Choroid plexus epithelial cell (primary cell): ENCODE results near the gene NARF.

Experiments
- DNase-seq: peaks from one replicate; pipeline ENCODE4 v3.0.0-alpha.2; 2010; ENCODE audit warnings: low read depth
- H3K4me3 ChIP-seq: 2 replicates; pipeline ENCODE4 v1.5.1; 2011; ENCODE audit warnings: low read depth, mild to moderate bottlenecking, control low read depth, low read length, moderate library complexity
- TF ChIP-seq, protein P1 (sequence below): conservative IDR thresholded peaks from 2 replicates; pipeline ENCODE4 v1.5.1; 2011; ENCODE audit warnings: low read depth, mild to moderate bottlenecking, control low read depth, inconsistent platforms, low read length, moderate library complexity

The NARF gene

DNA sequence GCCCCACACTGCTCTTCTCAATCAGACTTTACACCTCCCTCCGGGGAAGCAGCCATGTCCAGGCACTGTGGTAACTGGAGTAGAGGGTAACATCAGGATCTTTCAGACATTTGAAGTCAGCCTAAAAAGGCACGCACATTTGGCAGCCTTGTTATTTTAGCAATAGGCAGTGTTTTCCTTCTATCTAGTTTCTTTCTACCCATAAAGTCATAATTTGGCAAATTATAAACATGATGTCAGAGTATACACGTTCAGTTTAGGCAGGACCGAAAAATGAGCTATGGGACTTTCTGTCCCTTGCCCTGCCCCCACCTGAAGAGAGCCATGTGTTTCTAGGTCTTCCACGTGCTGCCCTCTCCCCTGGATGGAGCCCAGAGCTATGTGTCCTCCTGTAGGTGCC is 21.1 kb downstream of the NARF start:
- DNase-seq = no peak
- TF ChIP-seq, protein P1, sequence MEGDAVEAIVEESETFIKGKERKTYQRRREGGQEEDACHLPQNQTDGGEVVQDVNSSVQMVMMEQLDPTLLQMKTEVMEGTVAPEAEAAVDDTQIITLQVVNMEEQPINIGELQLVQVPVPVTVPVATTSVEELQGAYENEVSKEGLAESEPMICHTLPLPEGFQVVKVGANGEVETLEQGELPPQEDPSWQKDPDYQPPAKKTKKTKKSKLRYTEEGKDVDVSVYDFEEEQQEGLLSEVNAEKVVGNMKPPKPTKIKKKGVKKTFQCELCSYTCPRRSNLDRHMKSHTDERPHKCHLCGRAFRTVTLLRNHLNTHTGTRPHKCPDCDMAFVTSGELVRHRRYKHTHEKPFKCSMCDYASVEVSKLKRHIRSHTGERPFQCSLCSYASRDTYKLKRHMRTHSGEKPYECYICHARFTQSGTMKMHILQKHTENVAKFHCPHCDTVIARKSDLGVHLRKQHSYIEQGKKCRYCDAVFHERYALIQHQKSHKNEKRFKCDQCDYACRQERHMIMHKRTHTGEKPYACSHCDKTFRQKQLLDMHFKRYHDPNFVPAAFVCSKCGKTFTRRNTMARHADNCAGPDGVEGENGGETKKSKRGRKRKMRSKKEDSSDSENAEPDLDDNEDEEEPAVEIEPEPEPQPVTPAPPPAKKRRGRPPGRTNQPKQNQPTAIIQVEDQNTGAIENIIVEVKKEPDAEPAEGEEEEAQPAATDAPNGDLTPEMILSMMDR = no peak
- no peak overlapping the region for H3K4me3 ChIP-seq

DNA sequence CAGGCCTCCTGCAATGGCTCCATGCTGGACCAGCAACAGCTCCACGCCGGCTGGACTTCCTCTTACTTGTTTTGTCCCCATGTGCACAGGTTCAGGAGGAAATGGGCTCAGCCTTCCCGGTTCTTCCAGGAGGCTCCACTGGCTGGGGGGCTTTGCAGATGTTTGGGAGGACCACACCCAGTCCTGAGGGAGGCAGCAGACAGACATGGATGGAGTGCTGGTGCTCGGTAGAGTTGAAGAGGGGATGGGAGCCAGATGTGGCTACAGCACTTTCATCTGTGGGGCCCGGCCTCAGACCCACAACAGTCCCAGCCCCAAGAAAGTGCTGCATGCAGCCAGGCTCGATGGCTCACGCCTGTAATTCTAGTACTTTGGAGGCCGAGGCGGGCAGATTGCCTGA is 21.8 kb downstream of the NARF start:
- H3K4me3 ChIP-seq = no peak overlapping the region
- DNase-seq = no peak
- TF ChIP-seq, protein P1 = no peak

DNA sequence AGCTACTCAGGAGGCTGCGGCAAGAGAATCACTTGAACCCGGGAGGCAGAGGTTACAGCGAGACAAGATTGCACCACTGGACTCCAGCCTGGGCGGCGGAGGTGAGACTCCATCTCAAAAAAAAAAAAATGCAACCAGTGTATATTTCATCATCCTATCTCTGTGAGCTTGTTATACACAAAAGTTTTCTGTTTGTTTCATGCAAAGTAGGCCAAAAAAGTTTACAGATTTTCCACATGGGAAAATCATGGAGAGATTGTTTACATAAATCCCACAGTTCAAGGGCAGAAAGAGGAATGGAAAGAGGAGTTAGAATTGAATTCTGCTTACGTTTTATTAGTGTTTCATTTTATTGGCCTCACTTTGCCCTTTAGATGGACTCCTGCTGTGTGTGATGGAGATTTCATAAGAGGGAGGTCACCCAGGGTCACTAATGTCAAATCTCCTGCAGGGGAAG is 24.7 kb downstream of the NARF start:
- no peak for DNase-seq
- no peak overlapping the region for H3K4me3 ChIP-seq
- TF ChIP-seq, protein P1 = no peak

DNA sequence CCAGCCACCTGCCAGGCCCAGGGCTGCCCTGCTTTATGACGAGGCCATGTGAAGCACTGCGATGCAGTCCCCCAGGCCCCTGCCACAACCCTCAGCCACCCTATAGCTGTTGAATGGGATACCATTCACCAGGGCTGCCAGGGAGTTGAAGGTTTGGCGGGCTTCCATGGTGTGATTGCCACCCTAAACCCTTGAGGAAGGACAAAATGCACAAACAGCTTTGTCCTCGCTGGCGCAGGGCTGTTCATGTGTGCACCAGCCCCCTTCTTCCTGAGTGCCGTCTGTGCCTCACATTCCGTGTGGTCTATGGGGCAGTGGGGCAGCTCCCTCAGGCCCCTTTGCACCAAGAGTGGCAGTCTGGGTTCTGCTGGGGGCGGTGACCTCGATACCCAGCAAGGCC is 25.3 kb downstream of the NARF start:
- TF ChIP-seq, protein P1 = no peak
- DNase-seq = no peak
- H3K4me3 ChIP-seq = no peak overlapping the region

DNA sequence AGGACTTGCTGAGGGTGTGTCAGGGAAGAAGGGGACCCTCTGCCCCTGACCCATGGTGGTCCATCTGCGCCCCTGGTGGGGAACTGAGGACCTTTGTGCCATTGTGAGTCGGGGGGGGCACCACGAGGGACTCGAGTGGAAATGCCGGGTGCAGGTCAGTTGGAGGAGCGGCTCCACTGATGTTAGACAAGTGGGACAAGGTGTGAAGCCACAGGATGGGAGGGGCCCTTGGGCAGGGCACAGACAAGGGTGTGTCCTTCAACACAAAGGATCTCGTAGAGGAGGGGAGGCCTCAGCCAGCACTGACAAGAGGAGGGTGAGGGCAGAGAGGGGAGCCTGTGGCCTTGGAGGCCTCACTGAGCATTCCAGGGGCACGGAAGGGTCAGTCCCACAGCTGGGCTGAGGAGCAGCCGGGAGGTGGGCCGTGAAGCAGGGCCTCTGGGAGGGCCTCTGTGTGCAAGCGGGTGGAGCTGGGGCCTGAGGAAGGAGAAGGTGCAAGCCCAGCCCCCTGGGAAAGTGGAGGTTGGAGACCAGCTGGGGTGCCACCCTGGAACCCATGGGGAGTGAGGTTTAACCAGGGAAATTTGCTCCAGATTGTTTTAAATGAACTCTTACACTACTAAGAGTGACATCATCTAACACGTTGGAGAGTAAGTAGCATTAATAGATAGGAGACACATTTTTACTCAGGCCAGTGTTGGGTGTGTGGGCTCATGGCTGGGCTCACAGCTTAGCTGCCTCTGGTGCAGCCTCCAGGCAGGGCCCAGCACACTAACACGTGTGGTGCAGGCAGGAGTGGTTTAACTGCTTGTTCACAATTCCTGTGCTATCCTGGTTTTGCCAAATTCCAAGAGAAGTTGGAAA is 27.9 kb downstream of the NARF start:
- TF ChIP-seq, protein P1 = no peak
- no peak overlapping the region for H3K4me3 ChIP-seq
- no peak for DNase-seq

DNA sequence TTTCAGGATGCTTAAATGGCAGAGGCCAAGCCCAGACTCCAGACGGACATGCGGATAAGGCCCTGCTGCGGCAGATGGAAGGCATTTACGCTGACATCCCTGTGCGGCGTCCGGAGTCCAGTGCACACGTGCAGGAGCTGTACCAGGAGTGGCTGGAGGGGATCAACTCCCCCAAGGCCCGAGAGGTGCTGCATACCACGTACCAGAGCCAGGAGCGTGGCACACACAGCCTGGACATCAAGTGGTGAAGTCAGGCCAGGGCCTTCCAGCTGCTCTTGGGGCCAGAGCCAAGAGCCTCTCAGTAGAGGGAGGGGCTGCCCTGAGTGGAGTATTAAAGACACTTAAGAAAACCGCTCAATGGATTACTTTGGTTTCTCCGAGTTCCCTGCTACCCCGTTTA is 29.4 kb downstream of the NARF start:
- no peak overlapping the region for H3K4me3 ChIP-seq
- DNase-seq = no peak
- TF ChIP-seq, protein P1 = no peak

DNA sequence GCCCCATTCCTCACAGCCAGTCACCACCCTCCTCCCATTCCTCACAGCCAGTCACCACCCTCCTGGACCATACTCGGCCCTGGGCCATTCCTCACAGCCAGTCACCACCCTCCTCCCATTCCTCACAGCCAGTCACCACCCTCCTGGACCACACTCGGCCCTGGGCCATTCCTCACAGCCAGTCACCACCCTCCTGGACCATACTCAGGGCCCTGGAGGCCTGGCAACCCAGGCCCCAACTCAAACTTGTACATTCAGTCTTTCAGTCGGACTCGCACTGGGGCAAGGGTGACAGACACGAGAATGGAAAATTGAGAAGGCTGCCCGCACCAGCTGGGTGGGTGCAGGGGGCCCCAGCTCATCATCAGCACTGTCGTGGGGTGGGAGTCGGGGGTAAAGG is 30.6 kb downstream of the NARF start:
- H3K4me3 ChIP-seq = no peak overlapping the region
- TF ChIP-seq, protein P1 = no peak
- no peak for DNase-seq
